NCI-H2107 (cell line): Measurements from ENCODE around the gene SLC9A9.
A peak's percentile ranks its signal among the peaks of the same experiment; 100 is the strongest.

Experiments
- DNase-seq: peaks from one replicate; lab custom pipeline; 2025; lab: John Stamatoyannopoulos, UW

Gene SLC9A9

GRCh38 chr3:143356839-143357238 lies 491.4 kb downstream of the SLC9A9 start:
- DNase-seq, result no peak

- no peak for DNase-seq
Observed at GRCh38 chr3:143354342-143354741, 493.9 kb downstream of the SLC9A9 start.

- DNase-seq, result no peak
Observed at GRCh38 chr3:143352850-143353550, 495.3 kb downstream of the SLC9A9 start.

- DNase-seq, result no peak
Observed at GRCh38 chr3:143351895-143352608, 496.2 kb downstream of the SLC9A9 start.

GRCh38 chr3:143351354-143351753 lies 496.9 kb downstream of the SLC9A9 start:
- no peak for DNase-seq

GRCh38 chr3:143349455-143349854 lies 498.8 kb downstream of the SLC9A9 start:
- DNase-seq, result no peak

GRCh38 chr3:143348486-143349327 lies 499.6 kb downstream of the SLC9A9 start:
- no peak for DNase-seq

- no peak for DNase-seq
Observed at GRCh38 chr3:143344516-143345165, 503.6 kb downstream of the SLC9A9 start.

- DNase-seq, result no peak
Observed at GRCh38 chr3:143343944-143344343, 504.3 kb downstream of the SLC9A9 start.

- no peak for DNase-seq
Observed at GRCh38 chr3:143343031-143343430, 505.2 kb downstream of the SLC9A9 start.

- DNase-seq, result no peak
Observed at GRCh38 chr3:143339451-143339850, 508.8 kb downstream of the SLC9A9 start.

- DNase-seq, result peak; percentile 62
Observed at GRCh38 chr3:143337387-143337786, 510.9 kb downstream of the SLC9A9 start.

- DNase-seq, result no peak
Observed at GRCh38 chr3:143334231-143334630, 514.0 kb downstream of the SLC9A9 start.

- no peak for DNase-seq
Observed at GRCh38 chr3:143333367-143333766, 514.9 kb downstream of the SLC9A9 start.

GRCh38 chr3:143332026-143332425 lies 516.2 kb downstream of the SLC9A9 start:
- no peak for DNase-seq

- no peak for DNase-seq
Observed at GRCh38 chr3:143331350-143331749, 516.9 kb downstream of the SLC9A9 start.

- DNase-seq, result no peak
Observed at GRCh38 chr3:143330296-143330868, 517.9 kb downstream of the SLC9A9 start.

- DNase-seq, result no peak
Observed at GRCh38 chr3:143329567-143330211, 518.6 kb downstream of the SLC9A9 start.

- no peak for DNase-seq
Observed at GRCh38 chr3:143328451-143328850, 519.8 kb downstream of the SLC9A9 start.

GRCh38 chr3:143326983-143327778 lies 521.1 kb downstream of the SLC9A9 start:
- DNase-seq, result no peak
